GM19467 (cell line): ENCODE results near the gene CCDC33.

Source experiments
- ATAC-seq: cut with Tn5 transposase; IDR thresholded peaks from one replicate; pipeline ENCODE4 v1.9.1; 2021; ENCODE audit warnings: mild to moderate bottlenecking, moderate library complexity; ENCODE audit not compliant: unreplicated experiment

CCDC33 gene

DNA sequence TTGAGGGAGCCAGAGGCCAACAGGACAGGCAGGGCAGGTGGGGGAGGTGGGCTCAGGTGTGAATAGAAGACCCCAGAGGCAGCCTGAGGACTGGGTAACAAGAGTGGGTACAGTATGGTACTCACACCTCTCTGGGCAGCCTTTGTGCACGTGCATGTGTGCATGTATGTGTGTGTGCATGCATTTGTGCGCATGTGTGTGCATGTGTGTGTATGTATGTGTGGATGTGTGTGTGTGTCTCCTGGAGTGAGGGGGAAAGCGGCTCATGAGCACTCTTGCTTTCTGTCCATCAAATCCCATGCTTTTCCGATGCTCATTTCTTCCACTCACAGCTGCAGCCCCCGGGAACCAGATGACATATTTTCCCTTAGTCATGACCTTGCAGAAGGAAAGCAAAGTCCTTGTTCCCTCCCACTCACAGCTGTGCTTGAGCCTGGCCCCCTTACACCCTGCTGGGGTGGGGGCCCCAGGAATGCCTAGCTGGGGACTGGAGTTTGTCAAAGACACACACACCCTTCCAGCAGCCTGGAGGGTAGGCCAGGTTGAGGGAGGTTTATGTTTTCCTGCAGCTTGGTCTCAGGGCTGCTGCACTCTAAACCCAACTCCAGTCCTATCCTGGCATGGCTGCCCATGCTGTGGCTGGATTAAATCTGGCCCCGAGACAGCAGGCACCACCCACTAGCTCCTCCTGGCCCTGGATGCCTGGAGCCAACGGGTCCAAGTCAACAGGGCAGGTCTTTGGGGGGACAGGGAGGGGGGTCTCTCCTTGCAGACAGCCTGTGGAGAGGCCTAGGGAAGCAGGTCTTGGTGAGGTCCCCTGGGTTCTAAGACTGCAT is 22.5 kb downstream of the CCDC33 start:
- ATAC-seq: no peak

DNA sequence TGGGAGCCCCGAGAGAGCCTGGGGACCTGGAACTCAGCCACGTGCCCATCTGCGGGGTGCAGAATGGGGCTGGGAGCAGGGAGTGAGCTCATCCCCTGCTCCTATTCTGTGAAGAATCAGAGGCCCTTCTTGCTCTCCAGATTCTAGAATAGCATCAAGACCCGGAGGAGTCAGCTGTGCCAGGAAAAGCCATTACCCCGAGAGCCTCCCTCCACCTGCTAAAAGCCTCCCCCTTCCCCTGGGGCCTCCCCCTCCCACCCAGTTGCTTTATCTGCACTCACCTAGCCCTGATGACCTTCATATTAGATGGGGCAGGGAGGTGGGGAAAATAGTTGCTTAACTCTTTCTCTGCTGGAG is 23.1 kb downstream of the CCDC33 start:
- no peak for ATAC-seq

DNA sequence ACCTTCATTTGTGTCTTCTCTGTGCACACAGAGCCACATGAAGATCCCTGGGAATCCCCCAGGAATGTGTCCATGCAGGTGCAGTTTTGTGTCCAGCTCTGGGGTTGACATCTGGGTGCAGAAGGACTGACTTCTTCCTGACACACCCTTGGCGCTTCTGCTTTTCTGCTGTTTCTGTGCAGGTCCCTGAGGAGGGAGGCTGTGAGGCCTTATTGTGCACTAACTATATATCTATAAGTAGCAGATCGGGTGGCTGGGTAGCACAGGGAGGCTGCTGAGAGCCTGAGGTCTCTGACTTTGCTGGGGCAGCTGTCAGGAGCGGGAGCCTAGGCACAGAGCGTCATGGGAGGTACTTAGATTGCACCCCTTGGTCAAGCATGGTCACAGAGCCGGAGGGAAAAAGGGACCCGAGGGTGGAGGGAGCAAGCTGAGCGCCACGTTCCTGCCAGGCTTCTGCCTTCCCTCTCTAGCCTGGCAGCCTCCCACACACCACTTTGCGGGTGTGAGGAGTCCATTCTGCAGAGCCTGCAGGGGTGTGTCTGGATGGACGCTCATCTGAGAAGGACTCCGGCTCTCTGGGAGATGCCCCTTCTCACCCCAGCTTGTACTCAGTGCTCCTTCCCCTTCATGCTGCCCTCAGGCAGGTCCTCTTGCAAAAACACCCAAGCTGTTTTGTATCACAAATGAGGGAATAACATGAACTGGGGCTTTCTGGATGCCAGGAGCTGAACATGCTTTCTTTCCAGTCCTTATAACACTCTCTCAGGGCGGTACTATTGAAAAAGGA is 23.9 kb downstream of the CCDC33 start:
- no peak for ATAC-seq

DNA sequence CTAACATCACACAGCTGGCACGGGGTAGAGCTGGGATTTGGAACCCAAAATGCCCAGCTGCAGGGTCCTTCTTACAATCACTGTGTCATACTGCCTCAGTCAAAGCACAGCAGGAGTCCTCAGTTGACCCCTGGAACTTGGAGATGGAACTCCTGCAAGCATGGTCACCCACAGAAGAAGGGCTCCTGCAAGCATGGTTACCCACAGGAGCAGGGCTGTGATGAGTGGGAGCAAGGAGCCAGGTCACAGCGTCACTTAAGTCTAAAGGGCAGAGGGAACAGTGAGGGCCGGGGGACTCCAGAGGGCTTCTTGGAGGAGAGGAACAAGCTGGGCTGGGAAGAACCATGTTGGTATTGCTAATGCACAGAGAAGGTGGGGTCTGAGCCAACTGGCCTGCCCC is 24.9 kb downstream of the CCDC33 start:
- ATAC-seq: no peak

DNA sequence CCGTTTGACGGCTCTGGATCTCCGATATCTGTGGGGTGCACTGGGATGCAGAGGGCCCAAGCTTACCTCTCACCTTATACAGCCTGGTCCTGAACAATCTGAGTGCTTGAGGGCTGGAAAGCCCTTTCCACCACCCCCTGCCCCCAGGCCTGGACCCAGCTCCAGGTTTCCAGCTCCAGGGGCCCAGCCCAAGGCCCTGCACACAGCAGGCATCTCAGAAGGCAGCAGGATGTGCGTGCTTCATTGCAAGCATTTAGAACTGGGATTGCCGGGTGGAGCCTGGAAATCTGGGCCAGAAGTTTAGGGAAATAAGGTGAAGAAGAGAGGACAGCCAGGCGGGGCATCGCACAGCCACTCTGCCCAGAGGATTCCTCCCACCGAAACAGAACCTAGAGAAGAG is 25.6 kb downstream of the CCDC33 start:
- ATAC-seq: no peak

DNA sequence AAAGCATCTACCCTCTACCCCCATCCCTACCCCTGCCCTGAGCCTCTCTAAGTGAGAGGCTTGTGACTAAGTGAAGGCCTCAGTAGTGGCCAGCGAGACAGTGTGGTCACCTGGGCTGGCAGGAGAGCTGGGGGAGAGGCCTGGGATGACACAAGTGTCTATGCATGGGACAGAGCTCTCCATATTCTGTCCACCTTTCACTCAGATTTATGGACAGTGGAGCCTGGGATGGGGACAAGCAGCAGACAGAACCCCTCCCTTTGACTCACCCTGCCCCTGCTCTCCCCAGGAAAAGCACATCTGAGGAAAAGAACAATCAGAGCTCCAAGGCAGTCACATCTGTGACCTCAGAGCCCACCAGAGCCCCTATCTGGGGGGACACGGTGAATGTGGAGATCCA is 26.0 kb downstream of the CCDC33 start:
- ATAC-seq: no peak

DNA sequence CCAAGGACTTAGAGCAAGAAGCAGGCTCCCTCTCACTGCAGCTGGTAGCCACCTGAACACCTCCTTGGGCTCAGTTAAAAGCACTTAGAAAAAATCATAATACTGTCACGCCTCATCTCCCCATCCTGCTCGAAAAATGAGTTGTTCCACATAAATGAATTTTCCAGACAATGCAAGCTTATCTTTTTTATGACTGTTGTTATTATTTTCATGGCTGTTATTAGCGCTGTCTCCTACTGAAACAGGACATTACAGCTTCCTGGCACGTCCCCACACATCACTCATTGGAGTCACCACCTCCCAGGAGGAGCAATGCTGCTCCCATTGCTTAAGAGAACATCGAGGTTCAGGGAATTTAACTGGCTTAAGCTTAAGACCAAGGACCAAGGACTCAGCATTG is 26.5 kb downstream of the CCDC33 start:
- no peak for ATAC-seq

DNA sequence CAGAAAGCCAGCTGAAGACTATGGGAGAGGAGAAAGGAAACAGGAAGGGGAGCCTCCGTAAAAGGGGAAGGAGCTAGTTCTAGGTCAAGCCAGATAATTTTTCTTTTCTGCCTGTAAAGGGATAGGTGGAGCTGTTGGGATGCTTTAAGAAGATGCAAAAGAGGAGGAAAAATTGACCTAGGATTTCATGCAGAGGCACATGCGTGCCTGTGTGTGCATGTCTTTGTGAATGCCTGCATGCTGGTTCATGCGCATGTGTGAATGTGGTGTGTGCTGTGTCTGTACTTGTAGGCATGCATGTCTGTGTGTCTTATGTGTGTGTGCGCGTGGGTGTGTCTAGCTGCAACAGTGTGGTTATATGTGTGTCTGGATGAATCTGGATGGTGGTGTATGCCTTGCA is 27.3 kb downstream of the CCDC33 start:
- ATAC-seq: no peak

DNA sequence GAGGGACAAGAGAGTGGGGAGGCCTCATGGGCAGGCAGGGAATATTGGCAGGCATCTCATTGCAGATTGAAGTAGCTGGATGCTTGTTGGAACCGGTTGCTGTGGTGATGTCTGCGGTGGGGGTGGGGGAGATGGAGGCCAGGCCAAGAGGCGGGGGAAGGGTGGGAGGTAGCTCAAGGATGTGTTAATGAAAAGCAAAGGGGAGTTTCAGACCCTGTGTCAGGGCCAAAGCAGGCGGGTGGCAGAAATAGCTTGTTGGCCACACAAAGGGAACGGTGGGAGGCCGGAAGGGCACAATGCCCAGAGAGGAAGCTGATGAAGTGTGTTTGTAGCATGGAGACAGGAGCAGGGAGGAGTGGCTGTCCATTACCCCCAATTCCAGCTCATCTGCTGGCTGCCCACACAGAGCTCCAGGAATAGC is 28.0 kb downstream of the CCDC33 start:
- no peak for ATAC-seq

DNA sequence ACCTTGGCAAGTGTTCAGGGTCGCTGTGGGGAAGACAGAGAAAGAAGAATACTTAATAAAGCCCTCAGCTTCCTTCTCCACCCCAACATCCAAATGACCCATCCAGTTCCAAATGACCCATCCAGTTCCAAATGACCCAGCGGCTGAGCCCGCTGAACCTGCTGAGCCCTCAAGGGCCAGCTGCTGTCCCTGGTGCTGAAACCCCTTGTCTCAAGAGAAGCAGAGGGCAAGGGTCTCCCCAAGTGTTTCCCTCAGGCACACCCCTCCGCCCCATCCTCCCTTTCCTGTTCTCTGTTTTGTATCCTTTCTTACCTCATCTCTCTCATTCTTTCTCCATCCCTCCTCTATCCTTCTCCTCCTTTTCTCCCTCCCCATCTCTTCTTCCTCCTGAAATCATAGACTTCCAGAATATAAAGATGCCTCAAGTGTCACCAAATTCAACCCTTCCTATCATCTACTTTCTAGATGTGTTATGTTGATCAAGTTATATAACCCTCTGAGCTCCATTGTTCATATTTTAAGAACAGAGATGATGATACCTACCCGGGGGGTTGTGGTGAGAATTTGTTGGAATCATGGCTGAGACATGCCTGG is 29.0 kb downstream of the CCDC33 start:
- no peak for ATAC-seq

DNA sequence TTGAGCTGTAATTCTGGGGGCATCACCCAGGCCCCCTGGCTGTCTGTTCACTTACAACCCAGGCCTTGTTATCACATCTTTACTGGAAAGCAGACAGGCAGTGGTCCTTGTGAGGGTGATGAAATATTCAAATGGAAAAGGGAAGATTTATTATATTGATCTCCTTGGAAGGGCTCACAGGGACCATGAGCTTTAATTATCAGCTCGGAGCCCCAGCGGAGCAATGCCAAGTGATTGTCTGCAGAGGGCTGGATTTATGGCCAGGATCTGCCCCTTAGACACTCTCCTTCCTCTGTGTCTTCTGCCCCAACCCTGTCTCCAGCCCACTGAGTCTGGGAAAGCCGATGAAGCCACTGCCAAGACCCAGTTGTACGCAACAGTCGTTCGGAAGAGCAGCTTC is 31.9 kb downstream of the CCDC33 start:
- ATAC-seq: no peak

DNA sequence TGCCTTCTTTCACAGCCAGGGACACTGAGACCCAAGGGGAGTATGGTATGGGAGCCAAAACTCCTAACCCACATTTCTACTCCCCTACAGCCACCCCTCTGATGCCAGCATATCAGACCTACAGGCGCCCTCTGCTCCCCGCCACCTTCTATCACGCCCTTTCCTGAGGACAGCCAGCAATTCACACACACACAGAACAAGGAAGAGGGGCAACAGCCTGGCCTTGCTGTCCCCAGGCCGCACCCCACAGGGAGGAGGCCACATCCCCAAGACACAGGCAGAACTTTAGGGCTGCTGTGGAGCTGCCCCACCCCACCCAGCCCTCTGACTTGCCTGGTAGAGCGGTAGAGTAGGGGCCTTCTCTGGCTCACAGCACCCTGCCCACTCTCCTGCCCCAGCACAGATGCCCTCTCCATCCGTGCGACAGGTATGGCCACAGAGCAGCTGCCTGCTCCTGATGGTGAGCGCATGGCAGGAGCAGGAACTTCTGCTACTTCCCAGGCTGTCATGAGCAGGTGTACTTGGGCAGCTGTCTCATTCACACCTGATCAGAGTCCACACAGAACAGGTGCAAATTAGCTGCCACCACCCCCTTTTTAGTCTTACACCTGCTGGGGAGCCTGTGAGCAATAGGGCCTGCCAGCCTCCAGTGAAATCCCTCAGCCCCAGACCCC is 33.4 kb downstream of the CCDC33 start:
- ATAC-seq: no peak

DNA sequence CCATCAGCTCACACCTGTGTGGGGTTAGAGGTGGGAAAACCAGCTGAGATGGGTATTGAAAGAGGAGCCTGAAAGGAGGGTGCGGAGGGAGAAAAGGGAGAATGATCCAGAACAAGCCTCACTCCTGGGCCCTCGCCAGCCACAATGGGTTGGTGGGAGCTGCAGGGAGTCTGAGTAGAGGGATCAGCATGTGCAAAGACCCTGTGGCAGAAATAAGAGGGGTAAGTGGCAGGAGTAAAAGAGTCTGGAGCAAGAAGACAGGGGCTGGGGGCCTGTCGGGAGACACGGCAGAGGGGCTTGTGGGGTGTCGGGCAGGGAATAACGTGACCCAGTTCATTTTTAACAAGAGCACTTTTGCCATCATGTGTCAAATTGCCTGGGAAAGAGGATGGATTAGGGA is 34.0 kb downstream of the CCDC33 start:
- ATAC-seq: no peak

DNA sequence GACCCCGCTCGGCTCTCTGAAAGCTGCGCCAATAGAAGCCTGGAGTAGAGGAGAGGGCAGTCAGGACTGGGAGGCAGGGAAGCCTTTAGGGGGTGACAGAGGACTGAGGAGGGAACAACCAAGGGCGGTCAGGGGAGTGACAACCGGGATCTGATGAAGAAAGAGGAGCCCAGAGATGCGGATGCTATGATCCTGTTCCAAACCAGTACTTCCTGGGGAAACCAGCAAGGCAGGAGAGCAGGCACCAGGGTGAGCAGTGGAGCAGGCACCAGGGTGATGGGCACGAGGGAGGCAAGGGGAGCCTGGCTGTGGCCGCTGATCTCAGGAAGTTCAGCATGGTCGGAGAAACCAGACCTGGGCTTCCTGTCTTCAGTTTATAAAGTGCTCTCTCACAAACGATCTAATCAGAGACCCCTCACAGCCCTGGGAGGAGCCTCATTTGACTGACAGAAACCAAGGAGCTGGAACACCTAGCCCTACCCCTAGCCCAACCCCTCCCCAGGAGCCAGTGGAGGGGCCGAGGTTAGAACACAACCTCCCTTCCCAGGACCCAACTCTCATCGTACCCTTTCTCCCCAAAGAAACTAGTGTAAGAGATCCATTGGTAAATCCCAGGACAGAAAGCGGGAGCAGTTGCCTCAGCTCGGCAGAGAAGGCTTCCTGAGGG is 34.9 kb downstream of the CCDC33 start:
- no peak for ATAC-seq

DNA sequence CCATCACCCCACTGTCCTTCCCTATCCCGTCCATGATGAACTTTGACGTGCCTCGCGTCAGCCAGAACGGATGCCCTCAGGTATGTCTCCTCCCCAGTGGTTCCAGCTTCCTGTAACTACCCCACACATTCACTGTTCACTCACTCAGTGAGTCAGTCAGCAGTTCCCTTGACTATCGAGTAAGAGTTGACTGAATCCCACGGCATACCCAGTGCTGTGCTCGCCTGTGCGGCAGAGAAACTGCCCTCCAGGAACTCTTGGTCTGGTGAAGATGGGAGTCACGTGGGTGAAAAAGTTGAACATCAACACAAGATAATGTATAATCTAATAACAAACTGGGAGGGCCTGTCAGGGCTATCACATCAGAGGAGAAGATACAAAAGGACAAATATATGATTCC is 36.7 kb downstream of the CCDC33 start:
- ATAC-seq: no peak

DNA sequence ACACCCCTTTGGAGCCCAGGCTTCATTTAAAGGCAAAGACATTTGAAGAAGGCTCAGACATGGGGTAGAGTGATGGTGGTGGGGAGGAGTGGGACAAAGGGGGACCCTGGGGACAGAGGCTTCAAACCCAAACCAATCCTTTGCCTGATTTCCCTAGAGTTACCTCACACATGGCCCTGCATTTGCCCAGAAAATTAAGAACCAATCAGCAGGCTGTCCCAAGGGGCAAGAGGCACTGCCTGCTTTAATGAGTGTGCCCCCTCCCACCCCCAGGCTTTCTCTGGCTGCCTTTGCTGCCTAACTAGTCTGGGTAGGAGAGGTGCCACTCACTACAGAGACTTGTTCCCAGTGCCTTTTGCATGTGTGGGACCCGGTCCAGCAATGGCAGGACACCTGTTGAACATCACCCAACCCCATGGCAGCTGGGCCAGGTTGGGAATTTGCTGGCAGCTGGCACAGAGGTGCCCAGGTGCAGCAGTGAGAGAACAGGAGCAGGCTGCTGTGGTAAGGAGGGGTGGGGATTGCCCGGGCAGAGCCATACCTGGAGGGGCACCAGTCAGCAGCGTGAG is 38.4 kb downstream of the CCDC33 start:
- ATAC-seq: no peak

DNA sequence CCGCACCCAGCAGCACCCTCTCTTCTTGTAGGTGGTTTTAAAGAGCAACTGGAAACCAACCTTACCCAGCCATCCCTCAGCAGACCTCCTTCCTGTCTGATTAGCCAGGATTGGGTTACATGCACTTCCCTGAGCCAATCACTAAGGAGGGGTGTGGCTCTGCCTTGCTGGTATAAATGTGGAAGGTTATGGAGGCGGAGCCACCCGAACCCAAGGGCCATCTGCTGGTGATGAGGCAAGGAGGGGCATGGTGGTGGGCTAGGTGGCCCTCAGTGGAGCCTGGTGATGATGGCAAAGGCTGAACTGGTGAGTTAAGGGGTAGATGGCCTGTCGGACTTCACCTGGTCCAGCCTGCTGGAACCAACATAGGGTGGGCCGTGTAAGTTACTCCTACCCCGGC is 39.8 kb downstream of the CCDC33 start:
- ATAC-seq: no peak

DNA sequence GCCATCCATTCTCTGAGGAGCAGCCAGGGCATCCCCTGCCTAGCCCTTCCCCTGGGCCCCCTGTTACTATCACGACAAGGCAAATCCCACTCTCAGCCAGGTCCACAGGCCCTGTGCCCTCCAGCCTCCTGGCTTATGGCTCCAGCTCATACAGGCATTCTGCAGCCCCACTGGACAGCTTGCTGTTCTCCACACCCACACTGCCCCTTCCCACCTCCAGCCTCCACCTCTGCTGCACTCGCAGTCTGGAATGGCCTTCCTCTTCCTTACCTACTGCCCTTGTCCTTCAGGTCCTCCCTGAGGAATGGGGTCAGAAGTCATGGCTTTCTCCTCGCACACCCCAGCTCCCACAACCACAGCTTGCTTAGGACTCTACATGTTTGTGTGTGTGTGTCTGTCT is 40.4 kb downstream of the CCDC33 start:
- ATAC-seq: no peak

DNA sequence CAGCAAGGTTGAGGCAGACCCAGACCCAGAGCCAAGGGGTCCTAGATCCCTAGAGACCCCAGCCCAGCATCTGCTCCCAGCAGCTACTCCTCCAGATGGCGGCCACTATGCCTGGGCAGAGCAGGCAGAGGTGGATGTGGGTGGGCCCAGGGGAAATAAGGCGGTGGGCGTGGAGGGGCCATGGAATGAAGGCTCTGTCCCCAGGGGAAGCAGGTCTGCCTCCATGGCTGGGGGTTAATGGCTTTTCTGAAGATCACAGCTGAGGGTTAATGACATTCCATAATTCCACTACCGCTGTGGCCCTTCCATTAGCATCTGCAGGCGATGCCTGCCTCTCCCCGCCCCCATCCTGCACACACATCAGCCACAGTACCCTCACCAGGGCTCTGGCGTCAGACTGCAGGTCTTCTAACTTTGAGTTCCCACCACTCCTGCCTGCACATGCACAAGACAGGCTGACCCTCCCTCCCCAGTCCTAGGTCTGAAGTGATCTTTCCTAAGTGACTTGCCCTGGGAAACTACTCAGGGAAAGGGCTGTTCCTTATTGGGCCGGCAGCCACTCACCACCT is 41.2 kb downstream of the CCDC33 start:
- no peak for ATAC-seq

DNA sequence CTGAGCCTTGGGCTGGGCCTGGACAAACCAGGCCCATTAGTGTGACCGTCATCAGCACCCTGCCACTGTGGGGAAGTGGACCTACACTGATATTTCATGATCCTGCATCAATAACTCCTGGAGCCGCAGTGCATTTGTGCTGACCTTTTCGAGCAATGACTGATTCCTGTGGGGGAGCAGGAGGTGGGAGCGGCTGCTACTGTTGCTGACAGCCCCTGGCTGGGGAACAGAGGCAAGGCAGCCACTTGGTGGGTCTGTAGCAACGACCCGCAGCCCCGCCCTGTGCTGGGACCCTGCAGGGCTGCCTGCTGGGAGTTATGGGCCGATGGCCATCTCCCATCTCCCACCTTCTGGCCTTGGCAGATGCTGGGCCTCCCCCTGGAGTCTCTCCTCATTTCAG is 42.1 kb downstream of the CCDC33 start:
- no peak for ATAC-seq
